PFSK-1 (cell line): ENCODE data around the gene IAH1.

Experiments
- FOXP2 ChIP-seq: optimal IDR thresholded peaks from 2 replicates; pipeline ENCODE3; 2011; ENCODE audit warnings: borderline replicate concordance, control low read depth, inconsistent platforms; ENCODE audit not compliant: insufficient read depth; ENCODE audit errors: extremely low read length, extremely low read depth
- POLR2AphosphoS5 ChIP-seq: IDR thresholded peaks from 2 replicates; pipeline ENCODE4 v1.6.1; 2012; ENCODE audit warnings: low read depth, mild to moderate bottlenecking, control low read depth, low read length, moderate library complexity
- REST ChIP-seq, 2 experiments: IDR thresholded peaks; 2 replicates each; pipeline versions ENCODE4 v1.6.1 to v1.8.0; 2011 to 2012; ENCODE audit warnings: low read depth in 2 of 2, low read length in 2 of 2, control low read depth in 1 of 2, inconsistent platforms in 1 of 2, mild to moderate bottlenecking in 1 of 2, moderate library complexity in 1 of 2; ENCODE audit not compliant: insufficient read depth in 1 of 2
- SIN3A ChIP-seq: IDR thresholded peaks from 2 replicates; pipeline ENCODE4 v1.6.1; 2012; ENCODE audit warnings: mild to moderate bottlenecking, low read length, moderate library complexity, borderline replicate concordance; ENCODE audit not compliant: insufficient read depth
- TAF1 ChIP-seq: IDR thresholded peaks from 2 replicates; pipeline ENCODE4 v1.6.1; 2012; ENCODE audit warnings: low read length, control low read depth, borderline replicate concordance; ENCODE audit not compliant: insufficient read depth

Gene IAH1

DNA sequence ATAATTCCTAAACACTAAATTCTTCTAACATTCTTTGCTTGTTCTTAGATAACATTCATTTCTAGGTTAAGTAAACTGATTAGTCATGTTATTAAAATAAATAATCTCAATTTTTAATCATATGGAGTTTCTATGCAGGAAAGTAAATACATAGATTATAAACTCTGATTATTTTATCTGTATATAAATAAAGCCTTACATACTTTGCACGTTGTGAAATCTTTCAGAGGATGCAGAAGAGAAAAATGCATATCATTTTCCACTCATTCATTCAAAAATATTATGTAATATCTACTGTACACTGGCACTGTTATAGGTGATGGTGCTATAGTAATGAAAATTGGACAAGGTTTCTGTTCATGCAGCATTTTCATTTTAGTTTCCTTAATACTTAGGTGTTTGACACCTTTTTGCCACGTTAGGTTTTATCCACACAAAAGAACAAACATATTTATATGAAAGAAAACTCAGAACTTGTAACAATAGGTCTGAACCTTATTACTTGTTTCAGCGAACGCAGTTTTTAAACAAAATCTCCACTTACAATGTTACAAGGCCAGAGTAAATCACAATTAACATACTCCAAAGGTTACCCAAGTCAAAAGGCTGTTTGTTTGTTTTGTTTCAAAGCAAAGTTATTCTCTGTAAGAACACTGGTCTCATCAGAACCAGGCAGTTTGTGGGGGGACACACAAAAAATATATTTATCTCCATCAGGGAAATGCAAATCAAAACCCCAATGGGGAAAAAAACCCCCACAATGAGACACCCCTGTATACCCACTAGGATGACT, 53.8 kb downstream of the IAH1 start:
- TF ChIP-seq TAF1 (no peak), REST (IDR thresholded peaks at IDR 0.05; ENCODE audit: insufficient read depth in 1 of 2, low read depth in 2 of 2, low read length in 2 of 2) (no peak), FOXP2 (no peak), POLR2AphosphoS5 (no peak), SIN3A (no peak)

DNA sequence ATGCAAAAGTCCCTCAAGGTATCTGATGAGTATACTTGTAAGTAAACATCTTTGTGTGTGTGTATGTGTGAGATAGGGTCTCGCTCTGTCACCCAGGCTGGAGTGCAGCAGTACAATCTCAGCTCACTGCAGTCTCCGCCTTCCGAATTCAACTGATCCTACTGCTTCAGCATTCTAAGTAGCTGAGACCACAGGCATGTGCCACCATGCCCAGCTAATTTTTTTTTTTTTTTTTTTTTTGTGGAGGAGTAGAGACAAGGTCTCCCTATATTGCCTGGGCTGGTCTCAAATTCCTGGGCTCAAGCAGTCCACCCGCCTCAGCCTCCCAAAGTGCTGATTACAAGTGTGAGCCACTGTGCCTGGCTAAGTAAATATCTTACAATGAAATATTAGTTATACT, 58.1 kb downstream of the IAH1 start:
- TF ChIP-seq POLR2AphosphoS5: no peak
- no peak for TF ChIP-seq REST (IDR thresholded peaks at IDR 0.05; ENCODE audit: insufficient read depth in 1 of 2, low read depth in 2 of 2, low read length in 2 of 2)
- no peak for TF ChIP-seq TAF1
- TF ChIP-seq FOXP2: no peak
- no peak for TF ChIP-seq SIN3A

DNA sequence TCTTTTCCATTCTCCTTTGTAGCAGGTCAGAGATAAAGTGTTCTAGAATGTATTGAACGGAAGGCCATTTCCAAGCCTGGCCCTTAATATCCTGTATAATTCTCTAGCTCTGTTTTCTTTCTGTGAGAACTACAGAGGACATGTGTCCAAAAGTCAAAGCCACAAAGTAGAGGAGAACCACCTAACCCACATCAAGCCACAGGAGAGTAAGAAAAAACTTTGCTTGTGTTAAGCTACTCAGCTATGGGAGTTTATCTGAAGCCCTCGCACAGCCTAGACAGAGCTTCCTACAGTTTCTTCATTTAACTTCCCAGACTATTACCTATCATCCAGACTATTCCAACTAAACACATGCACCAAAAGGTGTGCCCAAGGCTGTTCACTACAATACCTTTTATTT, 59.3 kb downstream of the IAH1 start:
- TF ChIP-seq REST (IDR thresholded peaks at IDR 0.05; ENCODE audit: insufficient read depth in 1 of 2, low read depth in 2 of 2, low read length in 2 of 2): no peak
- TF ChIP-seq FOXP2: no peak
- TF ChIP-seq POLR2AphosphoS5: no peak
- TF ChIP-seq TAF1: no peak
- no peak for TF ChIP-seq SIN3A

- TF ChIP-seq FOXP2 (no peak), SIN3A (no peak), POLR2AphosphoS5 (no peak), REST (IDR thresholded peaks at IDR 0.05; ENCODE audit: insufficient read depth in 1 of 2, low read depth in 2 of 2, low read length in 2 of 2) (no peak)
Measured at GRCh38 chr2:9535177-9535576, 60.8 kb downstream of the IAH1 start.

GRCh38 chr2:9536504-9536903, 62.2 kb downstream of the IAH1 start:
- no peak for TF ChIP-seq POLR2AphosphoS5
- no peak for TF ChIP-seq REST (IDR thresholded peaks at IDR 0.05; ENCODE audit: insufficient read depth in 1 of 2, low read depth in 2 of 2, low read length in 2 of 2)
- TF ChIP-seq FOXP2: no peak
- TF ChIP-seq SIN3A: no peak
- no peak for TF ChIP-seq TAF1
